GM21737 (cell line): ENCODE results near the gene ZNF234.
"Not testable (repeated sequence)": the region's sequence is repeated elsewhere in the genome, so short reads cannot be mapped to it uniquely, and the experiment has no call there.

ENCODE experiments used
- ATAC-seq: cut with Tn5 transposase; IDR thresholded peaks from one replicate; pipeline ENCODE4 v1.9.1; 2021; ENCODE audit warnings: mild to moderate bottlenecking, moderate library complexity; ENCODE audit not compliant: unreplicated experiment

The ZNF234 gene

DNA sequence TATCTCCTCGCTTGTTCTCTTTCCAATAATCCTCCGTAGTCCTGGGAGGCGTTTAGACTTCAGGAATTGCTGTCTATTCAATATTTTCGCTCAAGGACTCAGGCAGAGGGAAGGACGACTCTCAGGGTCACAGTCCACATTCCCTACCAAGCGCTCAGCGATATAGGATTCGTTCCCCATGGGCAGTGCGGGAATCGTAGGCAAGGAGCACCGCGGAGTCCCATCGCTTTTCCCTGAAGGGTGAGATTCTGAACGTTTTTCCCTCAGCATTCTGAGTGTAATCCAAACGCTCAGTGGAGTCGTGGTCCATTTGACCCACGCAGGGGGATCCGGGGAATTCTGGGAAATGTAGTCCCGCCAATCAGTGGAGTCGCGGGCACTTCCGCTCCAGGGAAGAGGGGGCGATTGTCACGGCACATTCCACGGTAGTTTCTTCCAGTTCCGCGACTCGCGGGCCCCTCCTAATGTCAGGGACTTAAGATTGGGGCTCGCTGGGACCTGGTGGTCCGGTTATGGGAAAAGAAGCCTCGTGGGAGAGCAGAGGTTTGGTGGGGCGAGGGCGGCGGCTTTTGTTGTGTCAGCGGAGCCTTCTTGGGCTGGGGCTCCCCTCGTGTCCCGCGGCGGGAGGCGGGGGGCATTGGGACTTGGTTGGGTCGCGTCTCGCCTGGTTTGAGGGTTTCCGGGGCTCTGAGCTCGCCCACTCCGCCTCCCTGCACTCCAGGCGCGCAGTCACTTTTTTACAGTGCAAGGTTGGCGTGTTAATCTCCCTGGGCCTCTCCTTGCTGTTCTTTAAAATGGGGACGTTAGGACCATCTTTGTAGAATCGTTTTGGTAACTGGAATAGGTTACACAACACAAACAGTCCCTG, at the start of gene ZNF234:
Gene ZNF234, plus strand, starts transcription at position 364 of the 868 bp plus-strand sequence. CDS start 3,079 bp downstream, outside the sequence.
- peak; percentile 81 for ATAC-seq

DNA sequence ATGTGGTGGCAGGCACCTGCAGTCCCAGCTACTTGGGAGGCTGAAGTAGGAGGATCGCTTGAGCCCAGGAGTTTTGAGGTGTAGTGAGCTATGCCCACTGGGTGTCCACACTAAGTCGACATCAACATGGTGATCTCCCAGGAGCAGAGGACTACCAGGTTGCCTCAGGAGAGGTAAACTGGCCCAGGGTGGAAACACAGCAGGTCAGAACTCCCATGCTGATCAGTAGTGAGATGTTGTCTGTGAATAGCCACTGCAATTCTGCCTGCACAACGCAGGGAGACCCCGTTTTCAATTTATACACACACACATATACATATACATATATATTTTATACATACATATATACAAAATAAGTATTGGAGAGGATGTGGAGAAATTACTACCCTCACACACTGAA, 49.2 kb upstream of the ZNF234 start:
- no peak for ATAC-seq

DNA sequence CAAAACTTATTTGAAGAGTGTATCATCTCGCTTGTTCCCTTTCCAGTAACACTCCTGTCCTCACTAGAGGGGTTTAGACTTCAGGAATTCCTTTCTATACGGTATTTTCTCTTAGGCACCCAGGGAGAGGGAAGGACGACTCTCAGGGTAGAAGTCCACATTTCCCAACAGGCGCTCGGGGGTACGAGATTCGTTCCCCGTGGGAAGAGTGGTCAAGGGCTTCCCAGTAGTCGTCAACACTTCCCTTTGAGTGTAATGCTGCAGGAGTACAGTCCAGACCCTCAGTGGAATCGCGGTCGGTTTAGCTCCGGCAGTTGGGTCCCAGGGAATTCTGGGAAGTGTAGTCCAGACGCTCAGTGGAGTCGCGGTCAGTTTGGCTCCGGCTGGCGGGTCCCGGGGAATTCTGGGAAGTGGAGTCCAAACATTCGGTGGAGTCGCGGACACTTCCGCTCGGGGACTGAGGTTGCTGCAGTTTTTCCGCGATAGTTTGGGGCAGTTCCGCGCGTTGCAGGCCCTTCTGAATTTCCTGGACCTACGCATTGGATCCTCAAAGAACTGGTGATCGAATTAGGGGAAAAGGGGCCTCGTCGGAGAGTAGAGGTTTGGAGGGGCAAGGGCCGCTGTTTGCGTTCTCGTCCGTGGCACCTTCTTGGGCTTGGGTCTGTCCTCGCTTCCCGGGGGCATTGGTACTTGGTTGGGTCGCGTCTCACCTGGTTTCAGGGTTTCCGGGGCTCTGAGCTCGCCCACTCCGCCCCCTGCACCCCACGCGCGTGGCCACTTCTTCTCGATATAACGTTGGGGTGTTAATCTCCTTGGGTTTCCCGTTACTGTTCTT, 47.2 kb upstream of the ZNF234 start, which contains the start of gene ZNF224:
Gene ZNF224, plus strand, starts transcription at position 431 of the 835 bp plus-strand sequence. CDS start 3,513 bp downstream, outside the sequence.
- ATAC-seq = peak; percentile 89

DNA sequence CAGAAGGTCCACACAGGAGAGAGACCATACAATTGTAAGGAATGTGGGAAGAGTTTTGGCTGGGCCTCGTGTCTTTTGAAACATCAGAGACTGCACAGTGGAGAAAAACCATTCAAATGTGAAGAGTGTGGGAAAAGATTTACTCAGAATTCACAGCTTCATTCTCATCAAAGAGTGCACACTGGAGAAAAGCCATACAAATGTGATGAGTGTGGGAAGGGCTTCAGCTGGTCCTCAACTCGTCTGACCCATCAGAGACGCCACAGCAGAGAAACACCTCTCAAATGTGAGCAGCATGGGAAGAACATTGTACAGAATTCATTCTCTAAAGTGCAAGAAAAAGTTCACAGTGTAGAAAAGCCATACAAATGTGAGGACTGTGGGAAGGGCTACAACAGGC, 33.6 kb upstream of the ZNF234 start:
- no peak for ATAC-seq

DNA sequence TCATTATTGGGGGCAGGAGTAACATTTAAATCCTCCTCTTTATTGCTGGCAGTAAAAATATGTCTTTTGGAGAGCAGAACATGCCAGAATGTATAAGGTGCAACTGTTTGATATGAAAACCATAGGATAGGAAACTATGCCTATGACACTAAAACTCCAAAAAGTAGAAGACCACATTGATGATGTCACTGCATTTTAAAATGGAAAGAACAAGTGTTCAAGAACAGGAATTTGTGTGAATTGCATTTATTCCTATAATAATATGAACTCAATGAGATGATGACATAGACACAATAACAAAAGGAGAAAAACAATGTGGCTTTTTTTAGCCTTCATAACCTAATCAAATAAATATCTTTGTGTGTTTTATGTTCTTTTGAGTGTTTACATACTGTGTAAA, 31.9 kb upstream of the ZNF234 start:
- no peak for ATAC-seq

DNA sequence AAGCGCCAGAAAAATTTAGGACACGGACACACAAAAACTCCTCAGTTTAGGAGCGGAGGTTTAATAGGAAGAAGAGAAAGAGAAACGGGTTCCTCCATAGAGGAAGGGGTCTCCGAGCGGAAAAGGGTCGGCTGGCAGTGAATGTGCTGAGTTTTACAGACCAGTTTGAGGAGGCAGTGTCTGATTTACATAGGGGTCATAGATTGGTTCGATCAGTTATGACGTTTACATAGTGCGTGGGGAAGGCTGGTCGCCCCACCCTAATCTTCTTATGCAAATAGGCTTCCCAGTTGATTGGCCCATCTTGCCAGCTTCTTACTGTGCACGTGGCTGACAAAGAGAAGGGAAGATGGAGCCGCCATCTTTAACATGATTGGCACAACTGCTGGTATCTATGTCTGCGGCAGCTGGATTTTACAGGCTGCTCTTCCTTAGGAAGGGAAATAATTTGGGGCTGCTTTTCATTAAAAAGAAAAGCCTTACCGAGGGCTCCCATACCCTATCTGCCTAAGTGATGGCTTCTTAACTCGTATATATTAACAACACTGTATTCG, 29.4 kb upstream of the ZNF234 start:
- ATAC-seq = no peak

DNA sequence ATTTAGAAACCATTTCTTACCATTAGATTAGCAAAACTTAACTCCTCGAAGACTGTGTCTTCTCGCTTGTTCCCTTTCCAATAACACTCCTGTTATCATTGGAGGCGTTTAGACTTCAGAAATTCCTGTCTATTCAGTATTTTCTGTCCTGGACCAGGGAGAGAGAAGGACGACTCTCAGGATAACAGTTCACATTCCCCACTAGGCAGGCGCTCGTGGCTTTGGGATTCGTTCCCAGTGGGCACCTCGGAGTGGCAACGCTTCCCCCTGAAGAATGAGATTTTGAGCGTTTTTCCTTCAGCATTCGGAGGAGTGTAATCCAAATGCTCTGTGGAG, 28.6 kb upstream of the ZNF234 start:
- ATAC-seq = no peak

DNA sequence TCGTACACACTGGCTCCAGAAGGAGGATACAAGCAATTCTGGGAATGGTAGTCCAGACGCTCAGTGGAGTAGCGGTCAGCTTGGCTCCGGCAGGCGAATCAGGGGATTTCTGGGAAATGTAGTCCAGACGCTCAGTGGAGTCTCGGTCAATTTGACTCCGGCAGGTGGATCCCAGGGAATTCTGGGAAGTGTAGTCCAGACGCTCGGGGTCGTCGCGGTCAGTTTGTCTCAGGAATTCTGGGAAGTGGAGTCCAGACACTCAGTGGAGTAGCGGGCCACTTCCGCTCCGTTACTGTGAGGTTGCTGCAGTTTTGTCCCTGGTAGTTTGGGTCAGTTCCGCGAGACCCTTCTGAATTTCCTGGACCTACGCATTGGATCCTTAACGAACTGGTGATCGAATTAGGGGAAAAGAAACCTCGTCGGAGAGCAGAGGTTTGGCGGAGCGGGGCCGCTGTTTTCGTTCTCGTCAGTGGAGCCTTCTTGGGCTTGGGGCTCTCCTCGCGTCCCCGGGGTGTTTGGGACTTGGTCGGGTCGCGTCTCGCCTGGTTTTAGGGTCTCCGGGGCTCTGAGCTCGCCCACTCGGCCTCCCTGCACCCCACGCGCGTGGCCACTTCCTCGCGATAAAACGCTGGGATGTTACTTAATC, 28.1 kb upstream of the ZNF234 start, which contains the start of gene ZNF225:
Gene ZNF225, plus strand, starts transcription at position 262 of the 646 bp plus-strand sequence. CDS start 2,429 bp downstream, outside the sequence.
- ATAC-seq = peak; percentile 88

DNA sequence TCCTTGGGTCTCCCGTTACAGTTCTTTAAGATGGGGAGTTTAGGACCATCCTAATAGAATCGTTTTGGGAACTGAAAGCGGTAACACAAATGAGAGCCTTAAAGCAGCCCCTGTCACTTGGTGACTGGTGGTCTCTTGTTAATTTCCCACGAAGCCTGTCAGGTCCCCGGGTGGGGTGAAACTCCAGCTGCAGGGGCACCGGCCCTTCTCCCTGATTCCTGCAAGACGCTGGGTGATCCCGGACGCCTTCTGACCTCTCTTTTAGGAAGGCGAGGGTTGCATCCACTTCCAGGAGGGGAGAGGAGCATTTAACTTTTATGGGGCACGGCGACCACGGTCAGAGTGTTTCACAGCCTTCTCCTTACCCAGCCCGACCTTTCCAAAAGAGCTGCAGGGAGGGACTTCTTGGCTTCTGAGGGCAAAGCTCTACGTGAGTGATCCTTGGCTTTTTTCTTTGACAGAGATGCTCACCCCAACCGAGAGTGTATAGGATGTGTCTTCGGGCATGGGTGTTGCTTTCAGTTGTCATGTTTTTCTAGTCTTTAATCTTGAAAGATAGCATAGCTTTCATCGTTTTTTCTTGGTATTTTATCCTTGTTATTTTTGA, 27.5 kb upstream of the ZNF234 start:
- ATAC-seq = peak; percentile 13

DNA sequence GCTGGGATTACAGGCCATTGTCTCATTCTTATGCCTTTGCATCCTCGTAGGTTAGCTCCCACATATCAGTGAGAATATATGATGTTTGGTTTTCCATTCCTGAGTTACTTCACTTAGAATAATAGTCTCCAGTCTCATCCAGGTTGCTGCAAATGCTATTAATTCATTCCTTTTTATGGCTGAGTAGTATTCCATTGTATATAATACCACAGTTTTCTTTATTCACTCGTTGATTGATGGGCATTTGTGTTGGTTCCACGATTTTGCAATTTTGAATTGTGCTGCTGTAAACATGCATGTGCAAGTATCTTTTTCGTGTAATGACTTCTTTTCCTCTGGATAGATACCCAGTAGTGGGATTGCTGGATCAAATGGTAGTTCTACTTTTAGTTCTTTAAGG, 20.2 kb upstream of the ZNF234 start:
- not testable (repeated sequence) for ATAC-seq

DNA sequence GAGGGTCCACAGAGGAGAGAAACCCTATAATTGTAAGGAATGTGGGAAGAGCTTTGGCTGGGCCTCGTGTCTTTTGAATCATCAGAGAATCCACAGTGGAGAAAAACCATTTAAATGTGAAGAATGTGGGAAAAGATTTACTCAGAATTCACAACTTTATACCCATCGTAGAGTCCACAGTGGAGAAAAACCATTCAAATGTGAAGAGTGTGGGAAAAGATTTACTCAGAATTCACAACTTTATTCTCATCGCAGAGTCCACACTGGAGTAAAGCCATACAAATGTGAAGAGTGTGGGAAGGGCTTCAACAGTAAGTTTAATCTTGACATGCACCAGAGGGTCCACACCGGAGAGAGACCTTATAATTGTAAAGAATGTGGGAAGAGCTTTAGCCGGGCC, 9.4 kb upstream of the ZNF234 start:
- ATAC-seq = no peak

DNA sequence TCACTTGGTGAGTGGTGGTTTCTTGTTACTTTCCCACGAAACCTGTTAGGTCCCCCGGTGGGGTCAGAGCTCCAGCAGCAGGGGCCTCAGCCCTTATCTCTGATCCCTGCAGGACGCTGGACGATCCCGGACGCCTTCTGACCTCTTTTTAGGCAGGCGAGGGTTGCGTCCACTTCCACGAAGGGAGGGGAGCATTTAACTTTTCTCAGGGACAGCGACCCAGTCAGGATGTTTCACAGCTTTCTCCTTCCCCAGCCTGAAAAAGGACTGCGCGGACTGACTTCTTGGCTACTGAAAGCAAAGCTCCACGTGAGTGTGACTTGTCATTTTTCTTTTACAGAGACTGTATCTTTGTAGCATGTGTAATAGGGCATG, 692 bp downstream of the ZNF234 start:
- no peak for ATAC-seq

DNA sequence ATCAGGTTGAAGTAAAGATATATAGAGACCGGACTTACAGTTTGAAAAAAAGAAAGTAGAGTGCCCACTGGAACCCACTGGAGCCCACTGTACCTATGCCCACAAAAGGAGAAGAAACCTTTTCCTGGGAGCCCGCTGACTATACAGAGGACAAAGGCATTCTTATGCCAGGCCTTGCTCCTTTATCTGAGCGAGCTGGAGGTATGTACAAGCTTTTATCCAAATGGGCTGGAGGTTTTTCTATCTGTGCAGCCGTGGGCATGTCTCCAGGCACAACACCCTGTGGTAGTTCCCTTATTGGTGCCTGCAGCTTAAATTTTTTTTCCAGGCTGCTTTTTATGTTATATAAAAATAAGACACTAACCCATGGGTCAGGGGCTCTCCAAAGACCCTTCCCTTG, 8.4 kb downstream of the ZNF234 start:
- ATAC-seq = no peak

DNA sequence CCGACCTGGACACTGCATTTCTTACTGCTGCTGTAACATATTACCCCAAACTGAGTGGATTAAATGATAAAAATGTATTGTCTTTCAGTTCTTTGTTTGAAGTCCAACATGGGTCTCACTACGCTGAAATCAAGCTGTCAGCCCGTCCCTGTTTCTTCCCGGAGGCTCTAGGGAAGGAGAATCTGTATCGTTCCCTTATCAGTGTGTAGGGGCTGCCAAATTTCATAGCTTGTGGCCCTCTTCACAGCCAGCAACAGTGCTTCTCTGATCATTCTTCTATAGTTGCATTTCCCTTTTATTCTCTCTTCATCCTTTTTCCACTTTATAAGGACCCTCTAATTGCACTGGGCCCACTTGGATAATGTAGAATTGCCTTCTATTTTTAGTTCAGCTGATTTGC, 10.1 kb downstream of the ZNF234 start:
- ATAC-seq = no peak

DNA sequence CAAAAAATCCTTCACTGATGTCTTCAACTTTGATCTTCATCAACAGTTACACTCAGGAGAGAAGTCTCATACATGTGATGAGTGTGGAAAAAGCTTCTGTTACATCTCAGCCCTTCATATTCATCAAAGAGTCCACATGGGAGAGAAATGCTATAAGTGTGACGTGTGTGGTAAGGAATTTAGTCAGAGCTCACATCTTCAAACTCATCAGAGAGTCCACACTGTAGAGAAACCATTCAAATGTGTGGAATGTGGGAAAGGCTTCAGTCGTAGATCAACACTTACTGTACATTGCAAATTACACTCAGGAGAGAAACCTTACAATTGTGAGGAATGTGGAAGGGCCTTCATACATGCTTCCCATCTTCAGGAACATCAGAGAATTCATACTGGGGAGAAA, 15.1 kb downstream of the ZNF234 start:
- ATAC-seq = no peak

DNA sequence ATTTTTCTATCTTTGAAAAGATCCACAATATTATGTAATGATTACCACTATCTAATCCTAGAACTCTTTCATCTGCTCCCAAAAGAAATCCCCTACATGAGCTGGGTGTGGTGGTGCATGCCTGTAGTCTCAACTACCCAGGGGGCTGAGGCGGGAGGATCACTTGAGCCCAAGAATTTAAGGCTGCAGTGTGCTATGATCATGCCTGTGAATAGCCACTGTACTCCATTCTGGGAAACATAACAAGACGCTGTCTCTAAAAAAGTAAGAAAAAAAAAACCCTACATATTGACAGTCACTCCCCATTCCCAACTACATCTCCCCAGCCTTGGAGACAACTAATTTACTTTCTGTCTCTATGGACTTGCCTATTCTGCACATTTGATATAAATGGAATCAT, 22.4 kb downstream of the ZNF234 start:
- no peak for ATAC-seq

DNA sequence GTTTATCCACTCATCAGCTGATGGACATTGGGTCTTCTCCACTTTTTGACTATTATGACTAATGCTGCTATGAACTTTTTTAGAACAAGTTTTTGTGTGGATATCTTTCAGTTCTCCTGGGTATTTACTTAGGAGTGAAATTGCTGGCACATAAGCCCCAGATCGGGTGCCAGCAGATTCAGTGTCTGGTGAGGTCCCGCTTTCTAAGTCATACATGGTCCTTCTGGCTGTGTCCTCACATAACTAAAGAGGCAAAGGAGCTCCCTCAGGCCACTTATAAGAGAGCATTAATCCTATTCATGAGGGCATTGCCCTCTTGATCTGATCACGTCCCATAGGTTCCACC, 22.9 kb downstream of the ZNF234 start:
- ATAC-seq = no peak

DNA sequence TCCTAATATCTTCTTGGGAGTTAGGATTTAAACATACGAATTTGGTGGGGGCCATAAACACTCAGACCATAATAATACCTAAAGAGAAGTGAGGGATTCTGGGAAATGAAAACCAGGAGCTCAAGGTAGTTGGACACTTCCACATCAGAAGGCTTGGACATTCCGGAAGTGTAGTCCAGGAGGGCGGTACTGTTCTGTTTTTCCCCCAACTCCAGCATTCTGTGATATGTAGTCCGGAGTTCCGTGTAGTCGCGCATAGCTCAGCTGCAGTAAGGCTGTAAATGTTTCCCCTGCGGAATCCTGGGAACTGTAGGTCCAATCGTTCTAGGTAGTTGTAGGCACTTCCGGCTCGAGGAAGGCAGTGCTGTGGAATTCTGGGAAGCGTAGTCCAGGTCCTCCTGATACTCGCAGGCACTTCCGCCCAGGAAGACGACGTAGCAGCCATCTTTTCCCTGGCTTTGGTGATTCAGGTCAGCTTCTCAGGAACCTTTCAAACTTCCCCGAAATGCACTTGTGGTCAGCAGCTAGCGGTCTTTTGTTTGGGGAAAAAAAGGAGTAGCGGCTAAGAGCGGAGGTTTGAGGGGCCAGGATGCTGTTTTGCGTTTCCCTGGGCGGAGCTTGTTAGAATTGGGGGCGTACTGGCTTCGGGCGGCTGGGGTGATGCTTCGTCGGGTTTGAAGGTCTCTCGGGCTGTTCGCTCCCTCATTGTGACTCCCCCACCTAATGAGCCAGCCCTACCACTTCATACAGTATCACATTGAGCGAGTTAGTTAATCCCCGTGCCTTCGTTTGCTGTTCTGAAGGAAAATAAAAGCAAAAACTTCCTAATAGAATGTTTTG, 23.5 kb downstream of the ZNF234 start, which contains the start of gene ZNF226:
Gene ZNF226, plus strand, starts transcription at position 428 of the 840 bp plus-strand sequence. CDS start 4,981 bp downstream, outside the sequence.
- peak; percentile 81 for ATAC-seq

DNA sequence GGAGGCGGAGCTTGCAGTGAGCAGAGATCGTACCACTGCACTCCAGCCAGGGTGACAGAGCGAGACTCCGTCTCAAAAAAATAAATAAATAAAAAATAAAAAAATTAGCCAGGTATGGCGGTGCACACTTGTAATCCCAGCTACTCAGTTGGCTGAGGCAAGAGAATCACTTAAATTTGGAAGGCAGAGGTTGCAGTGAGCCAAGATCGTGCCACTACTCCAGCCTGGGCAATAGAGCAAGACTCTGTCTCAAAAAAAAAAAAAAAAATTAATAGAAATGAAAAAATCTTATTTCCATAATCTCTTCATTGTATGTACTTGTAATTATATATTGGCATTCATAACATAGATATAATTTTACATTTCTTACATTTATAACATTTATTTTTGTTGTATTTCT, 29.3 kb downstream of the ZNF234 start:
- ATAC-seq = not testable (repeated sequence)

DNA sequence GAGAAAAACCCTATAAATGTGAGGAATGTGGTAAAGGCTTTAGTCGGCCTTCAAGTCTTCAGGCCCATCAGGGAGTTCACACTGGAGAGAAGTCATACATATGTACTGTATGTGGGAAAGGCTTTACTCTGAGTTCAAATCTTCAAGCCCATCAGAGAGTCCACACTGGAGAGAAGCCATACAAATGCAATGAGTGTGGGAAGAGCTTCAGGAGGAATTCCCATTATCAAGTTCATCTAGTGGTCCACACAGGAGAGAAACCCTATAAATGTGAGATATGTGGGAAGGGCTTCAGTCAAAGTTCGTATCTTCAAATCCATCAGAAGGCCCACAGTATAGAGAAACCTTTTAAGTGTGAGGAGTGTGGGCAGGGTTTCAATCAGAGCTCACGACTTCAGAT, 35.2 kb downstream of the ZNF234 start:
- ATAC-seq = no peak
